SJCRH30 (cell line): ENCODE measurements around the gene WASF1. TPM values are rescaled to one million over a fixed set of nuclear protein-coding genes. Genes with fewer than 3 reads are reported as not detected.
"Not testable (repeated sequence)": the region's sequence is repeated elsewhere in the genome, so short reads cannot be mapped to it uniquely, and the experiment has no call there.

ENCODE experiments used
- DNase-seq, 2 experiments: peaks; one replicate each; pipeline ENCODE4 v3.0.0-alpha.2; 2015 to 2020
- H3K27ac ChIP-seq: fragments of 250-450 bp; sonication (Bioruptor Pico); 2 replicates; pipeline ENCODE4 v1.5.1; 2020; ENCODE audit warnings: mild to moderate bottlenecking, moderate library complexity
- H3K27me3 ChIP-seq: fragments of 250-450 bp; sonication (Bioruptor Pico); 2 replicates; pipeline ENCODE4 v1.5.1; 2020; ENCODE audit warnings: mild to moderate bottlenecking, moderate library complexity
- H3K36me3 ChIP-seq: fragments of 250-450 bp; sonication (Bioruptor Pico); 2 replicates; pipeline ENCODE4 v1.5.1; 2020; ENCODE audit warnings: mild to moderate bottlenecking, moderate library complexity
- H3K4me1 ChIP-seq: fragments of 250-450 bp; sonication (Bioruptor Pico); 2 replicates; pipeline ENCODE4 v1.5.1; 2020; ENCODE audit warnings: mild to moderate bottlenecking, moderate library complexity
- H3K4me3 ChIP-seq: fragments of 250-450 bp; sonication (Bioruptor Pico); 2 replicates; pipeline ENCODE4 v1.5.1; 2020; ENCODE audit warnings: mild to moderate bottlenecking, moderate library complexity
- H3K9me3 ChIP-seq: fragments of 250-450 bp; sonication (Bioruptor Pico); replicated peaks from 2 replicates; pipeline ENCODE4 v1.5.1; 2020; ENCODE audit warnings: mild to moderate bottlenecking, moderate library complexity
- total RNA-seq: library from RNA; depleted of rRNA; stranded (reverse); fragments of >200 nt; shearing (Covaris generic); gene quantifications from 2 replicates; pipeline ENCODE4 v1.2.3, GENCODE V29; 2014

Gene WASF1
- total RNA-seq, 1 experiment from 2014 or later, result 34.9 TPM

DNA sequence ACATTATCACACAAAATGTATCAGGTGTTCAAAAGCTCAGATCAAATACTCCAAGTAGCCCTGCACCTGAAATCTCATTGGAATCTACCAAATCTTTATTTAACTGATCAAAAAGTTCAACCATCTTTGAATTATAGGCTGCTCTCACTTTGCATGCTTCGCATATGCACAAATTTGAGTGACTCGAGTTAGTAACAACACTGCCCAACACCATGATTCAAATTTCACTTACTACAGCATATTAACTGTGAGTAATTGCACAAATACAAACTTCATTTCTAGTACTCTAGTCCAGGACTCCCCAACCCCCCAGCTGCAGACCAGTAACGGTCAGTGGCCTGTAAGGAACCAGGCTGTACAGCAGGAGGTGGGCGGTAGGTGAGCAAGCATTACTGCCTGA is 51.1 kb downstream of the WASF1 start:
- H3K4me3 ChIP-seq, result no peak overlapping the region
- H3K27me3 ChIP-seq, result no peaks in the 10 kb centered on the region
- H3K36me3 ChIP-seq, result peaks cover 13% of the 10 kb centered on the region
- no peaks in the 10 kb centered on the region for H3K9me3 ChIP-seq
- no peaks in the 10 kb centered on the region for H3K4me1 ChIP-seq
- no peak for DNase-seq
- no peak overlapping the region for H3K27ac ChIP-seq

GRCh38 chr6:110125361-110125760 is 54.1 kb downstream of the WASF1 start:
- Histone ChIP-seq H3K27ac (no peak overlapping the region), H3K4me3 (no peak overlapping the region), H3K36me3 (peaks cover 14% of the 10 kb centered on the region), H3K27me3 (no peaks in the 10 kb centered on the region), H3K4me1 (no peaks in the 10 kb centered on the region), H3K9me3 (0 out of 2 replicates have a peak, but pooled peaks cover 5% of the 10 kb centered on the region)
- no peak for DNase-seq

DNA sequence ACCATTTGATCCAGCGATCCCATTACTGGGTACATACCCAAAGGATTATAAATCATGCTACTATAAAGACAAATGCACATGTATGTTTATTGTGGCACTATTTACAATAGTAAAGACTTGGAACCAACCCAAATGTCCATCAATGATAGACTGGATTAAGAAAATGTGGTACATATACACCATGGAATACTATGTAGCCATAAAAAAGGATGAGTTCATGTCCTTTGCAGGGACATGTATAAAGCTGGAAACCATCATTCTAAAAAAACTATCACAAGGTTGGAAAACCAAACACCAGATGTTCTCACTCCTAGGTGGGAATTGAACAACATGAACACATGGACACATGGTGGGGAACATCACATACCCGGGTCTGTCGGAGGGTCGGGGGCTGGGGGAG is 57.8 kb downstream of the WASF1 start:
- not testable (repeated sequence) for H3K4me1 ChIP-seq, H3K27ac ChIP-seq, H3K9me3 ChIP-seq, H3K27me3 ChIP-seq, DNase-seq, H3K4me3 ChIP-seq
- peaks cover 14% of the 10 kb centered on the region for H3K36me3 ChIP-seq

DNA sequence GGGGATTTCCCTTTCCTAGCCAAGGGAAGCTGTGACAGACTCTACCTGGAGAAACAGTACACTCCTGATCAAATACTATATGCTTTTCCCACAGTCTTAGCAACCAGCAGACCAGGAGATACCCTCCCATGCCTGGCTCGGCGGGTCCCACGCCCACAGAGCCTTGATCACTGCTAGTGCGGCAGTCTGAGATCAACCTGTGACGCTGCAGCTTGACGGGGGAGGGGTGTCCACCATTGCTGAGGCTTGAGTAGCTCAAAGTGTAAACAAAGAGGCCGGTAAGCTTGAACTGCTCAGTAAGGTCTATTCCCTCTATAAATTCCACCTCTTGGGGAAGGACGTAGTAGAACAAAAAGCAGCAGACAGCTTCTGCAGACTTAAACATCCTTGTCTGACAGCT is 63.2 kb downstream of the WASF1 start:
- no peaks in the 10 kb centered on the region for H3K27me3 ChIP-seq
- H3K4me3 ChIP-seq, result no peak overlapping the region
- no peaks in the 10 kb centered on the region for H3K4me1 ChIP-seq
- no peak for DNase-seq
- H3K9me3 ChIP-seq, result 0 out of 2 replicates have a peak, but pooled peaks cover 1% of the 10 kb centered on the region
- no peaks in the 10 kb centered on the region for H3K36me3 ChIP-seq
- H3K27ac ChIP-seq, result no peak overlapping the region

DNA sequence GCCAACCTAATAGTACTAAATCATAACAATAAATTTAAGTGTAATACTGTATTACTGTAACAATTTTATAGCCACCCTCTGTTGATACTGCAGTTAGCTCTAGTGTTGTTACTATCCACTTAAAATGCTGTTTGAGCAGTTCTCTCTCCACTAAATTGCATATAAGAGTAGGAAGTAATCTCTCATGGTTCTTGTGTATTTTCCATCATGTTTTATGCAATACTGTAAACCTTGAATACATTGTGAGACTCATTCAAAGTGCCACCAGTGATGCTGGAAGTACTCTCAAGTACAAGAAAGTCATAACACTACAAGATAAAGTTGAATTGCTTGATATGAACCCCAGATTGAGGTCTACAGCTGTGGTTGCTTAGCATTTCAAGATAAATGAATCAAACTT is 65.5 kb downstream of the WASF1 start:
- no peaks in the 10 kb centered on the region for H3K27me3 ChIP-seq
- H3K9me3 ChIP-seq, result no peaks in the 10 kb centered on the region
- no peaks in the 10 kb centered on the region for H3K4me1 ChIP-seq
- peaks cover 2% of the 10 kb centered on the region; the same call in 1 of the 2 replicates for H3K36me3 ChIP-seq
- DNase-seq, result no peak
- no peak overlapping the region for H3K27ac ChIP-seq
- H3K4me3 ChIP-seq, result no peak overlapping the region

DNA sequence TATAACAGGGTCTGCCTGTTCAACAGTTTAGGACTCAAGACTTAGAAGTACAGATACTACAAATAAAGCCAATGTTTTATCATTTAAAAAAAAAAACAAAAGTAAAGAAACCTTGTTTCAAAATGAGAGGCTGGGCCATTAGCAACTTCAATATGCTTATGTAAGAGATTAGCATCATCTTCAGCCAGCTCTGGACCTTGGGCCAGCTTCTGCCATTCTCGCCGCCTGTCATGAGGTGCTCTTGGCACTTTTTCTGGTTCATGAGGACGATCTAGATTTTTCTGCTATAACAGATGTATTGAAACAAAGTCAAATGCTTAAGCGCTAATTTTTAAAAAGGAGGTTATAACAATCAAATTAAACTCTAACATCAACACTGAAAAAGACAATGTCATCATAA is 74.2 kb downstream of the WASF1 start:
- Histone ChIP-seq H3K4me3 (no peak overlapping the region), H3K36me3 (peaks cover 28% of the 10 kb centered on the region), H3K27ac (no peak overlapping the region), H3K9me3 (no peaks in the 10 kb centered on the region), H3K4me1 (no peaks in the 10 kb centered on the region), H3K27me3 (no peaks in the 10 kb centered on the region)
- no peak for DNase-seq

DNA sequence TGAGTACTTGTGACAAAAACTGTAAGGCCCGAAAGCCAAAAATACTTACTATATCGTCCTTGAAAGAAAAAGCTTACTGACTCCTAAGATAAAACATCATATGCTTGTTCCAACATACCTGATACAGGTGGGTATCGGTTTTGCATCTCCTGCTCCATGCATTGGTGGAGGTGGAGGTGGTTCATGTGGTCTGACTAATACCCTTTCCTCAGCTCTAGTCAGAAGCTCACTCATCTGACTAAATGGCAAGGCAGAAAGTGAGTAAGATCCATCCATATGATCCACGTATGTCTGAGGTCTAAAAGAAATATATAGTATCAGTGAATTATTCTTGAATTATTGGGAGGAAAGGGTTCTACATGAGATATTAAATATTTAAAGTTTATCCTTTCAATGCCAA is 76.2 kb downstream of the WASF1 start:
- DNase-seq, result no peak
- Histone ChIP-seq H3K4me1 (no peaks in the 10 kb centered on the region), H3K27me3 (no peaks in the 10 kb centered on the region), H3K27ac (no peak overlapping the region), H3K36me3 (peaks cover 29% of the 10 kb centered on the region), H3K9me3 (no peaks in the 10 kb centered on the region), H3K4me3 (no peak overlapping the region)

GRCh38 chr6:110102411-110102810 is 77.1 kb downstream of the WASF1 start:
- no peaks in the 10 kb centered on the region for H3K9me3 ChIP-seq
- no peak overlapping the region for H3K4me3 ChIP-seq
- H3K36me3 ChIP-seq, result peaks cover 29% of the 10 kb centered on the region
- H3K4me1 ChIP-seq, result no peaks in the 10 kb centered on the region
- H3K27ac ChIP-seq, result no peak overlapping the region
- H3K27me3 ChIP-seq, result no peaks in the 10 kb centered on the region
- no peak for DNase-seq

- no peaks in the 10 kb centered on the region for H3K9me3 ChIP-seq
- DNase-seq, result no peak
- no peaks in the 10 kb centered on the region for H3K4me1 ChIP-seq
- H3K36me3 ChIP-seq, result peaks cover 27% of the 10 kb centered on the region
- no peak overlapping the region for H3K27ac ChIP-seq
- no peaks in the 10 kb centered on the region for H3K27me3 ChIP-seq
- no peak overlapping the region for H3K4me3 ChIP-seq
These were observed 77.6 kb downstream of the WASF1 start for GRCh38 chr6:110101885-110102284.

GRCh38 chr6:110098511-110099116 is 80.9 kb downstream of the WASF1 start:
- Histone ChIP-seq H3K27ac (no peak overlapping the region), H3K9me3 (no peaks in the 10 kb centered on the region), H3K36me3 (peaks cover 14% of the 10 kb centered on the region)

GRCh38 chr6:110097443-110097842 is 82.0 kb downstream of the WASF1 start:
- H3K27ac ChIP-seq, result no peak overlapping the region

More at GRCh38 chr6:110098511-110099116, 80.9 kb downstream of the WASF1 start:
- H3K4me3 ChIP-seq, result no peak overlapping the region
- H3K4me1 ChIP-seq, result no peaks in the 10 kb centered on the region
- no peaks in the 10 kb centered on the region for H3K27me3 ChIP-seq
- DNase-seq, result no peak

GRCh38 chr6:110095935-110096334 is 83.5 kb downstream of the WASF1 start:
- Histone ChIP-seq H3K27me3 (no peaks in the 10 kb centered on the region), H3K36me3 (peaks cover 3% of the 10 kb centered on the region), H3K4me3 (no peak overlapping the region), H3K9me3 (no peaks in the 10 kb centered on the region), H3K4me1 (no peaks in the 10 kb centered on the region), H3K27ac (no peak overlapping the region)
- no peak for DNase-seq

More at GRCh38 chr6:110097443-110097842, 82.0 kb downstream of the WASF1 start:
- Histone ChIP-seq H3K27me3 (no peaks in the 10 kb centered on the region), H3K9me3 (no peaks in the 10 kb centered on the region), H3K4me1 (no peaks in the 10 kb centered on the region), H3K4me3 (no peak overlapping the region), H3K36me3 (peaks cover 12% of the 10 kb centered on the region)
- no peak for DNase-seq

GRCh38 chr6:110095101-110095500 is 84.4 kb downstream of the WASF1 start:
- peaks cover 3% of the 10 kb centered on the region for H3K36me3 ChIP-seq
- no peaks in the 10 kb centered on the region for H3K9me3 ChIP-seq
- no peaks in the 10 kb centered on the region for H3K27me3 ChIP-seq
- no peak overlapping the region for H3K27ac ChIP-seq
- no peaks in the 10 kb centered on the region for H3K4me1 ChIP-seq
- DNase-seq, result no peak
- no peak overlapping the region for H3K4me3 ChIP-seq

GRCh38 chr6:110093981-110094380 is 85.5 kb downstream of the WASF1 start:
- no peaks in the 10 kb centered on the region for H3K9me3 ChIP-seq
- H3K27ac ChIP-seq, result no peak overlapping the region
- no peaks in the 10 kb centered on the region; the same call in 1 of the 2 replicates for H3K36me3 ChIP-seq
- no peak overlapping the region for H3K4me3 ChIP-seq
- no peaks in the 10 kb centered on the region for H3K27me3 ChIP-seq
- no peaks in the 10 kb centered on the region for H3K4me1 ChIP-seq
- no peak for DNase-seq

DNA sequence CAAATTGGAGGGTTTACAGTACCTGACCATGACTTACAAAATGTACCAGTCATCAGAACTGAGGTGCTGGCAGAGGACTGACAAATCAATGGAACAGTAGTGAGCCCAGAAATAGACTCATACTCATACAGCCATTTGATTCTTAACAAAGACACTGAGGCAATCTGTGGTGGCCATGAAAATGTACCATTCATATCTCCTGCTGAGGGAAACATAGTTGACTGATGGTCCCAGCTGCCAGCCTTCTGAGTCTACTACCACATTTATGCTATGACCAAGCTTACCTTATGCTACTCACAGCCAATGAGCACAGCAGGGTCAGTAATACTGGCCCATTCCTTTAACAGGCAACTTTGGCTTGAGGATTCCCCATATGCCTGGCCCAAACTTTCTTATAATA is 88.6 kb downstream of the WASF1 start:
- peaks cover 2% of the 10 kb centered on the region; the same call in 1 of the 2 replicates for H3K4me1 ChIP-seq
- no peak overlapping the region for H3K27ac ChIP-seq
- no peaks in the 10 kb centered on the region for H3K9me3 ChIP-seq
- DNase-seq, result peak in 1 of 2 experiments; percentile 28
- H3K4me3 ChIP-seq, result no peak overlapping the region
- H3K27me3 ChIP-seq, result no peaks in the 10 kb centered on the region
- no peaks in the 10 kb centered on the region; the same call in 1 of the 2 replicates for H3K36me3 ChIP-seq

GRCh38 chr6:110089323-110089722 is 90.1 kb downstream of the WASF1 start:
- no peaks in the 10 kb centered on the region; the same call in 1 of the 2 replicates for H3K36me3 ChIP-seq
- peaks cover 11% of the 10 kb centered on the region for H3K4me1 ChIP-seq
- no peaks in the 10 kb centered on the region for H3K27me3 ChIP-seq
- DNase-seq, result no peak
- H3K27ac ChIP-seq, result no peak overlapping the region
- no peaks in the 10 kb centered on the region for H3K9me3 ChIP-seq
- H3K4me3 ChIP-seq, result no peak overlapping the region
